Tracheal epithelial cell (primary cell): ENCODE measurements around the gene RAB1B. TPM values are rescaled to one million over a fixed set of nuclear protein-coding genes. Genes with fewer than 3 reads are reported as not detected.

Source experiments
- total RNA-seq: library from RNA; depleted of rRNA; stranded (reverse); fragments of >200 nt; gene quantifications from 2 replicates; pipeline ENCODE4 v1.2.1, GENCODE V29; 2014

RAB1B gene
- total RNA-seq = 59.3 and 68.8 TPM in 2 replicates

DNA sequence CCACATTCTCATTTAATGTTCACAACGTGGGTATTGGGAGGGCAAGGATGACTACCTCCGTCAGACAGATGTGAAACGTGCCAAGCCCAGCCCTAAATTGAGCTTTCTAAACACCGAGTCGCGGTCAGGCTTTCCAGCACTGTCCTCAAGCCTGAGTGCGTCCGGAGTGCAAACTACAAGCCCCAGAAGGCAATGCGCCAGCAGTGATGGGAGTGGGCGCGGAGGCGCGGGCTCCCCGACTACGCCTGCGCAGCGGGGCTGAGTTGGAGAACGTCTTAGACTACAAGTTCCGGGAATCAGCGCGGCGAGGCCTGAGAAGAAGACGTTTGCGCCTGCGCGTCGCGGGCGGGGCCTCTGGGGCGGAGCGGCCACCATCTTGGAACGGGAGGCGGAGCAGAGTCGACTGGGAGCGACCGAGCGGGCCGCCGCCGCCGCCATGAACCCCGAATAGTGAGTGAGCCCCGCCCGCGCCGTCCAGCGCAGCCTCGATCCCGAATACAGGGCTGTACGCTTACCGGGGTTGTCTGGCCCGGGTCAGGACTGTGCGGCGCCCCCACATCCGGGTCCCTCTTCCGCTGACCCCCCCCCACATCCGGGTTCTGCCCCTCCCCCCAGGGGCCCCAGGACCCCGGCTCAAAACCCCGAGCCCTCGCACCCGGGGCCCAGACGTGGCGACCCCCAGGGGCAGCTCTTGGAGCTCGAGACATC, at the start of gene RAB1B:
Gene RAB1B, plus strand, starts transcription at position 396 of the 708 bp plus-strand sequence. Its CDS starts 41 bp downstream, at position 437.

DNA sequence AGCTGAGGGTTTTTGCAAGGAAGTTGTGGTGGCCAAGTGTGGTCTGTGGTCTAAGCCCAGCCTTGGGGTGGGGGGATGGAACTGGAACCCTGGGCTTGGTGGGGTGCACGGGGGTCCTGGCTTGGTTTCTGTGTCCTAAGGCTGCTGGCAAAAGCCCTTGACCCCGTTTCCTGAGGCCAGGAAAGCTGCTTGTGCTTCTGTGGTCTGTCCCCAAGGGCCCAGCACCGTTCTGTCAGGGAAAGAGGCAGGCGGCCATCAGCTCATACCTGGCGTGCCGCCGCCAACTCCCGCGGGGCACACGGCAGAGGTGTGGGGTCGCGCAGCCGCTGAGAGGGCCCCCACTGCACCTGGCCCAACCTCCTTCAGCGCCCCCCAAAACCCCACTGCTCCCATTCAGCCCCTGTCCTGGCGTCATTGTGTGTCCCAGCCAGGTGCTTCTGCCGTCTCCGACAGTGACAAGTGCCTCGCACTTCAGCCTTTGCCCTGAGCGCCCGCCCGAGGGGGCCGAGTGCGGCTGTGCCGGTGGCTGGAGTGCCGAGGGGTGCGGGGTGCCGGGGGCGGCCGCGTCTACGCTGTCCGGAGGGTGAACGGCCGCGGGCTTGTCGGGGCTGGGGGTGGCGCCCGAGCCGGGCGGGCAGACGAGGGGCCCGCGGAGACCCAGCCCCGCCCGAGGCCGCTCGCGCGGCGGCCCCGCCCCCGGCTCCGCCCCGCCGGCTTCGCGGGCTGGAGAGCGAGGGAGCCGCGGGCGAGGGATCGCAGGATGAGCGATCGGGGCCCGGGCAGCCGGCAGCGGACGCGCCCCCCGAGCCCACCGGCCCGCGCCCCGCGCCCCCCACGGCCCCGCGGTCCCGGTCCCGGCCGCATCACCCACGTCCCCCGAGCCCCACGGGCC, 9.3 kb downstream of the RAB1B start, which contains the start of gene CNIH2:
Gene CNIH2, plus strand, starts transcription at position 705 of the 892 bp plus-strand sequence. CDS start 282 bp downstream, outside the sequence.

DNA sequence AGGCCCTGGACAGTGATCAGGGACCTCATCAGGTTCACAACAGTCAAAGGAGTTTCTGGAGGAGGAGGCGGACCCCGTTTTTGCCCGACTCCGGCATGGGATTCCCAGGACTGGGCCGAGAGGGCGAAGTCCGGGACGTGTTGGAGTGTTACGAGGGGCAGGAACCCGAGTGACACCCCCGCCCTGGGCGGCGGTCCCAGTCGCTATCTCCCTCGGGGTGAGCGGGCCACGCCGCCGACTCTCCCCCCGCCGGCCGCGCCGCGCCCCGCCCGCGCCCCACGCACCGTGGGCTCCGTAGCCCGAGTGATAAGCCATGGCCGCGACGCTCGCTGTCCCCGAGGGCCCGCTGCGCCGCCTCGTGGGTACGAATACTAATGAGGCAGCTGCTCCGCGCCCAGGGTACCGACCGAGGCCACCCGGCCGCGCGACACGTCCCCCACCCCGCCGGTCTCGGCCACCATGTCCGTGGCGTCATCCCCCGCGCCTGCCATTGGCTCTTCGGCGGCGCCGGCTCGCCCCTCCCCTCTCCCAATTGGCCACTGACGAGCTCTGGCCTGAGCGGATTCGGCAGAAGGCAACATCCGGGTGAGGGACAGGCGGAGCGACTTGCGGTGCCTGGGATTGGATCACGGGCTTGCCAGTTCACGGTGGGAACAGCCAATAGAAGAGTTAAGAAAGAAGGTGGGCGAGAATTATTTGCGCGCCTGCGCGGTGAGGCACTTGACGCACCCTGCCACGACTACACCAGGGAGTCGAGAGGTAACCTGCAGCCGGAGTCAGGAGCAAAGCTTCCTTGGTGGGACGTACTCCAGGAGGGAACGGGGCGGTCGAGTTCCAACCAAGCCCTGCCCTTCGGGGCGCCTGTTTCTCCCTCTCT, 20.5 kb downstream of the RAB1B start, which contains the start of gene YIF1A:
Gene YIF1A, minus strand, starts transcription at position 473 of the 877 bp plus-strand sequence. Its CDS starts 158 bp downstream, at position 315.

DNA sequence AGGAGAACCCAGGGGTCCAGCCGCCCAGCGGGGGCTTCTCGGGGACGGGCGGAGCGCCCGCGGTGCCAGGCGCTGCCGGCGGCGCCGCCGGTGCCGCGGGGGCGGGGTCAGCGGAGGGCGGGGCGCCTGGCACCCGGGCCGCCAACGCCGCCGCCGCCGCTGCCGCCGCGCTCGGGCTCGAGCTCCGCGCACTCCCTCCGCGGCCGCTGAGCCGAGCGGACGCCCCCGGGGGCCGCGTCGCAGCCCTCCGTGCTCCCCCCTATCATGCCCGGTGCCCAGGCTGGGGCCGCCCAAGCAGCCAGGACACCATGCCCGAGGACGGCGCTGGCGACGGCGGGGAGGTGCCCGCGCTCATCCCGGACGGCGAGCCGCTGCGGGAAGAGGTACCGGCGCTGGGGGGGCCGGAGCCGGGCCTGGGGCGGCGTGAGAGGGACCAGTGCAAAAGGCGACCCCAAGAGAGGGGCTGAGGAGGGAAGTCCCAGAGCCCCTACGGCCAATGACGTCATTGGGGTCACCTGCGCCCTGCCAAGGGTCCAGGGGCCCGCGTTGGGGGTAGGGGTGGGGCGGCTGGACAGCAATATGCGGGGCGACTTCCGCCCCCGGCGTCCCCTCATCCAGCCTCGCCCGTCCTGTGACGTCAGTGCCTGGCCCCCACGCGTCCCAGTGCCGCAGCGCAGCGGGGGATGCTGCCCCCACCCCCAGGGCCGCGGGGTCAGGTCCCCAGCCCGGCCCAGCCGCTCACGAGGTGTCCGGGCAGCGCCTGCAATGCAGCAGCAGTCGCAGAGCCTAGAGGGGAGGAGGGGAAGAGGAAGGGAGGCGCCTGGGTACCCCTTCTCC, 23.5 kb downstream of the RAB1B start, which contains the start of gene TMEM151A:
Gene TMEM151A, plus strand, starts transcription at position 189 of the 837 bp plus-strand sequence. Its CDS starts 120 bp downstream, at position 309.

DNA sequence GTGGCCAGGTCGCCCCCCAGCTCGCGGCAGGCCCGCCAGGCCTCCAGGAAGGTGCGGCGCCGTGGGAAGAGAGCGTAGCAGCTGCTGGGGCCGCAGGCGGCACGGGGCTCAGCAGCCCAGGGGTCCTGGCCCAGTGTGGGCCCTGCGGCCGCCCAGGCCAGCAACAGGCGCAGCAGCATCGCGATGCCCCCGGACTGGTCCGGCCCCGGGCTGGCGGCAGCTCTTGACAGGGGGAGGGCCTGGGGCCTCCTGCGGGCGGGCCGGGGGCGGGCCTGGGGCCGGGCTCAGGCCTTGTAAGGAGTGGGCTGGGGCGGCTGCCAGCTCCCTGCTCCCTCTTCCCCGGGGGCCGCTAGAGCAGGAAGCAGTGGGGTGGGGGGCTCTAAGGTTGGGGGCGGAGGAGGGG, 48.4 kb downstream of the RAB1B start, which contains the start of gene CD248:
Gene CD248, minus strand, starts transcription at position 196 of the 403 bp plus-strand sequence. Its CDS starts 17 bp downstream, at position 179.

Other genes with a start within 250 kb of the RAB1B start
- gene CATSPER1, start 242.2 kb upstream of the RAB1B start, total RNA-seq = under 0.01 TPM in 1 of 2 replicates, not detected in the other
- gene GAL3ST3, start 219.5 kb upstream of the RAB1B start, total RNA-seq = 0.48 TPM in 1 of 2 replicates, not detected in the other
- gene SF3B2, start 216.3 kb upstream of the RAB1B start, total RNA-seq = 121 and 139 TPM in 2 replicates
- 12.1 and 21.2 TPM in 2 replicates for gene PACS1, start 198.4 kb upstream of the RAB1B start, total RNA-seq
- gene KLC2, start 10.9 kb upstream of the RAB1B start, total RNA-seq = 18.5 and 21.2 TPM in 2 replicates
- gene CNIH2, start 9.5 kb downstream of the RAB1B start, total RNA-seq = not detected in 2 replicates
- 189 and 200 TPM in 2 replicates for gene YIF1A, start 20.5 kb downstream of the RAB1B start, total RNA-seq
- not detected in 2 replicates for gene TMEM151A, start 23.3 kb downstream of the RAB1B start, total RNA-seq
- 0.24 TPM in 1 of 2 replicates, not detected in the other for gene CD248, start 48.4 kb downstream of the RAB1B start, total RNA-seq
- gene RIN1, start 67.8 kb downstream of the RAB1B start, total RNA-seq = 33.3 and 64.2 TPM in 2 replicates
- 69.1 and 82.4 TPM in 2 replicates for gene BRMS1, start 76.5 kb downstream of the RAB1B start, total RNA-seq
- gene B4GAT1, start 79.0 kb downstream of the RAB1B start, total RNA-seq = 11.6 and 35.0 TPM in 2 replicates
- gene SLC29A2, start 103.1 kb downstream of the RAB1B start, total RNA-seq = 2.2 and 3.2 TPM in 2 replicates
- not detected in 2 replicates for gene NPAS4, start 152.4 kb downstream of the RAB1B start, total RNA-seq
- gene MRPL11, start 170.2 kb downstream of the RAB1B start, total RNA-seq = 34.9 and 53.7 TPM in 2 replicates
- 16.1 and 17.7 TPM in 2 replicates for gene PELI3, start 198.3 kb downstream of the RAB1B start, total RNA-seq
- 54.4 and 85.1 TPM in 2 replicates for gene DPP3, start 211.8 kb downstream of the RAB1B start, total RNA-seq
- gene BBS1, start 242.0 kb downstream of the RAB1B start, total RNA-seq = 13.0 and 16.4 TPM in 2 replicates